Breast epithelium (tissue), 3 donors: ENCODE results near the gene PTPN14.

Experiments used
- CTCF ChIP-seq, 3 donors: fragments of 450-650 bp; IDR thresholded peaks; one replicate each; pipeline ENCODE4 v1.5.1; 2016 to 2017; ENCODE audit warnings: antibody characterized with exemption in 3 of 3, mild to moderate bottlenecking in 3 of 3, moderate library complexity in 3 of 3
- POLR2A ChIP-seq: fragments of 450-650 bp; IDR thresholded peaks from one replicate; pipeline ENCODE4 v1.6.1; 2016; ENCODE audit warnings: antibody characterized with exemption, mild to moderate bottlenecking, moderate library complexity
- POLR2AphosphoS5 ChIP-seq, 3 donors: sonication (generic); formaldehyde crosslinking; IDR thresholded peaks; one replicate each; pipeline ENCODE4 v1.6.1; 2017; ENCODE audit warnings: antibody characterized with exemption in 3 of 3

GRCh38 chr1:214500340-214501055 lies 50.9 kb downstream of the PTPN14 start:
- TF ChIP-seq CTCF (IDR thresholded peaks at IDR 0.05), result no peak
- no peak for TF ChIP-seq POLR2A
- TF ChIP-seq POLR2AphosphoS5 (IDR thresholded peaks at IDR 0.05), result no peak
